ENCODE results near the gene PRKG1. TPM values are rescaled to one million over a fixed set of nuclear protein-coding genes. Genes with fewer than 3 reads are reported as not detected.
A peak's percentile ranks its signal among the peaks of the same experiment; 100 is the strongest.

Gene PRKG1
- total and polyA plus RNA-seq, 4 donors, result 6.8 to 38.1 (median 15.4) TPM

GRCh38 chr10:51125518-51125917 lies 51.2 kb downstream of the PRKG1 start:
- H3K27me3 ChIP-seq (ENCODE audit: control insufficient read depth, insufficient read depth, low read length), result no peaks in the 10 kb centered on the region
- no peaks in the 10 kb centered on the region for H3K36me3 ChIP-seq (ENCODE audit: control insufficient read depth, insufficient read depth, low read length)
- H3K9me3 ChIP-seq (ENCODE audit: control insufficient read depth, insufficient read depth, low read length), result no peaks in the 10 kb centered on the region
- WGBS (ENCODE audit: insufficient coverage), result 100% methylated on average over 1 of the region's 2 CpGs
- no peak overlapping the region for H3K27ac ChIP-seq (ENCODE audit: low read depth, low read length)
- DNase-seq (ENCODE audit: low read depth in 4 of 6, low spot score in 6 of 6), result no peak
- H3K4me1 ChIP-seq (ENCODE audit: control insufficient read depth, insufficient read depth, low read length), result no peaks in the 10 kb centered on the region
- H3K4me3 ChIP-seq (ENCODE audit: low read depth, low read length), result no peak overlapping the region

GRCh38 chr10:51129946-51130544 lies 55.8 kb downstream of the PRKG1 start:
- no peaks in the 10 kb centered on the region for H3K4me1 ChIP-seq (ENCODE audit: control insufficient read depth, insufficient read depth, low read length)
- DNase-seq (ENCODE audit: low read depth in 4 of 6, low spot score in 6 of 6), result no peak
- WGBS (ENCODE audit: insufficient coverage), result 100% methylated on average over 1 of the region's 2 CpGs
- H3K27me3 ChIP-seq (ENCODE audit: control insufficient read depth, insufficient read depth, low read length), result no peaks in the 10 kb centered on the region
- no peaks in the 10 kb centered on the region for H3K36me3 ChIP-seq (ENCODE audit: control insufficient read depth, insufficient read depth, low read length)
- H3K9me3 ChIP-seq (ENCODE audit: control insufficient read depth, insufficient read depth, low read length), result no peaks in the 10 kb centered on the region
- no peak overlapping the region for H3K4me3 ChIP-seq (ENCODE audit: low read depth, low read length)
- H3K27ac ChIP-seq (ENCODE audit: low read depth, low read length), result no peak overlapping the region

GRCh38 chr10:51137756-51138529 lies 63.7 kb downstream of the PRKG1 start:
- DNase-seq (ENCODE audit: low read depth in 4 of 6, low spot score in 6 of 6), result peak in 1 of 6 donors; percentile 17
- 90% methylated on average over 1 of the region's 2 CpGs for WGBS (ENCODE audit: insufficient coverage)
- no peak overlapping the region for H3K4me3 ChIP-seq (ENCODE audit: low read depth, low read length)
- no peaks in the 10 kb centered on the region for H3K4me1 ChIP-seq (ENCODE audit: control insufficient read depth, insufficient read depth, low read length)
- H3K9me3 ChIP-seq (ENCODE audit: control insufficient read depth, insufficient read depth, low read length), result no peaks in the 10 kb centered on the region
- H3K27ac ChIP-seq (ENCODE audit: low read depth, low read length), result no peak overlapping the region
- H3K36me3 ChIP-seq (ENCODE audit: control insufficient read depth, insufficient read depth, low read length), result no peaks in the 10 kb centered on the region
- no peaks in the 10 kb centered on the region for H3K27me3 ChIP-seq (ENCODE audit: control insufficient read depth, insufficient read depth, low read length)

- DNase-seq (ENCODE audit: low read depth in 4 of 6, low spot score in 6 of 6), result no peak
- no peaks in the 10 kb centered on the region for H3K27me3 ChIP-seq (ENCODE audit: control insufficient read depth, insufficient read depth, low read length)
- no peaks in the 10 kb centered on the region for H3K9me3 ChIP-seq (ENCODE audit: control insufficient read depth, insufficient read depth, low read length)
- no peak overlapping the region for H3K27ac ChIP-seq (ENCODE audit: low read depth, low read length)
- no peak overlapping the region for H3K4me3 ChIP-seq (ENCODE audit: low read depth, low read length)
- no peaks in the 10 kb centered on the region for H3K4me1 ChIP-seq (ENCODE audit: control insufficient read depth, insufficient read depth, low read length)
- no CpG with 5 or more reads among the region's 1 CpG for WGBS (ENCODE audit: insufficient coverage)
- no peaks in the 10 kb centered on the region for H3K36me3 ChIP-seq (ENCODE audit: control insufficient read depth, insufficient read depth, low read length)
These were observed 64.9 kb downstream of the PRKG1 start for GRCh38 chr10:51139176-51139575.

GRCh38 chr10:51141010-51141409 lies 66.7 kb downstream of the PRKG1 start:
- no peaks in the 10 kb centered on the region for H3K36me3 ChIP-seq (ENCODE audit: control insufficient read depth, insufficient read depth, low read length)
- no peak overlapping the region for H3K27ac ChIP-seq (ENCODE audit: low read depth, low read length)
- WGBS (ENCODE audit: insufficient coverage), result 46% methylated on average over 2 of the region's 2 CpGs

GRCh38 chr10:51144161-51144781 lies 70.0 kb downstream of the PRKG1 start:
- no peaks in the 10 kb centered on the region for H3K4me1 ChIP-seq (ENCODE audit: control insufficient read depth, insufficient read depth, low read length)
- 86% methylated on average over 1 of the region's 1 CpG for WGBS (ENCODE audit: insufficient coverage)
- no peaks in the 10 kb centered on the region for H3K9me3 ChIP-seq (ENCODE audit: control insufficient read depth, insufficient read depth, low read length)
- no peak overlapping the region for H3K27ac ChIP-seq (ENCODE audit: low read depth, low read length)
- no peak for DNase-seq (ENCODE audit: low read depth in 4 of 6, low spot score in 6 of 6)
- no peaks in the 10 kb centered on the region for H3K27me3 ChIP-seq (ENCODE audit: control insufficient read depth, insufficient read depth, low read length)
- no peak overlapping the region for H3K4me3 ChIP-seq (ENCODE audit: low read depth, low read length)
- no peaks in the 10 kb centered on the region for H3K36me3 ChIP-seq (ENCODE audit: control insufficient read depth, insufficient read depth, low read length)

More at GRCh38 chr10:51141010-51141409, 66.7 kb downstream of the PRKG1 start:
- no peaks in the 10 kb centered on the region for H3K4me1 ChIP-seq (ENCODE audit: control insufficient read depth, insufficient read depth, low read length)
- H3K9me3 ChIP-seq (ENCODE audit: control insufficient read depth, insufficient read depth, low read length), result no peaks in the 10 kb centered on the region
- H3K27me3 ChIP-seq (ENCODE audit: control insufficient read depth, insufficient read depth, low read length), result no peaks in the 10 kb centered on the region
- H3K4me3 ChIP-seq (ENCODE audit: low read depth, low read length), result no peak overlapping the region
- no peak for DNase-seq (ENCODE audit: low read depth in 4 of 6, low spot score in 6 of 6)

GRCh38 chr10:51145375-51145774 lies 71.1 kb downstream of the PRKG1 start:
- H3K27ac ChIP-seq (ENCODE audit: low read depth, low read length), result no peak overlapping the region
- no peak for DNase-seq (ENCODE audit: low read depth in 4 of 6, low spot score in 6 of 6)
- H3K4me1 ChIP-seq (ENCODE audit: control insufficient read depth, insufficient read depth, low read length), result no peaks in the 10 kb centered on the region
- H3K4me3 ChIP-seq (ENCODE audit: low read depth, low read length), result no peak overlapping the region
- peaks cover 3% of the 10 kb centered on the region for H3K9me3 ChIP-seq (ENCODE audit: control insufficient read depth, insufficient read depth, low read length)
- no peaks in the 10 kb centered on the region for H3K36me3 ChIP-seq (ENCODE audit: control insufficient read depth, insufficient read depth, low read length)
- no peaks in the 10 kb centered on the region for H3K27me3 ChIP-seq (ENCODE audit: control insufficient read depth, insufficient read depth, low read length)
- WGBS (ENCODE audit: insufficient coverage), result 82% methylated on average over 3 of the region's 7 CpGs

- H3K9me3 ChIP-seq (ENCODE audit: control insufficient read depth, insufficient read depth, low read length), result peaks cover 3% of the 10 kb centered on the region
- no peak overlapping the region for H3K4me3 ChIP-seq (ENCODE audit: low read depth, low read length)
- no peaks in the 10 kb centered on the region for H3K4me1 ChIP-seq (ENCODE audit: control insufficient read depth, insufficient read depth, low read length)
- DNase-seq (ENCODE audit: low read depth in 4 of 6, low spot score in 6 of 6), result no peak
- 67% methylated on average over 1 of the region's 2 CpGs for WGBS (ENCODE audit: insufficient coverage)
- H3K27ac ChIP-seq (ENCODE audit: low read depth, low read length), result no peak overlapping the region
- no peaks in the 10 kb centered on the region for H3K36me3 ChIP-seq (ENCODE audit: control insufficient read depth, insufficient read depth, low read length)
- no peaks in the 10 kb centered on the region for H3K27me3 ChIP-seq (ENCODE audit: control insufficient read depth, insufficient read depth, low read length)
These were observed 73.5 kb downstream of the PRKG1 start for GRCh38 chr10:51147644-51148399.

DNA sequence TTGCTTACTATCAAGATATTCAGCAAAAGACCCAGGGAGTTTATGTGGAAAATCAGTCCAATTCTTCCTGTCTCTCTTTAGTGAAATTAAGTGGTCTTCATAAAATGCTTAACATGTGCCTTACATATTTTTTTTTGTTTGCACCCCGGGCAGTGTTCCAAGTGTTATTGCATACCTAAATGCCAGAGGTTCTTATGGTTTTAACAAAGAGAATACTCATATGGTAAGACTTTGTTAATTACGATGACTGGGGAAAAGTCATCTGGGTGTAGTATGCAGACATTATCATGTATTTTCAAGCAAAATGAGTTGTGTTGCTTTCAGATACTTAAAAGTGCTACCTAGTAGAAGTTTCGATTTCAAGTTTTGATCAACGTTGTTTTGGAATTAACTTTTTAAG lies 82.6 kb downstream of the PRKG1 start:
- no peak for DNase-seq (ENCODE audit: low read depth in 4 of 6, low spot score in 6 of 6)
- no peaks in the 10 kb centered on the region for H3K9me3 ChIP-seq (ENCODE audit: control insufficient read depth, insufficient read depth, low read length)
- no peaks in the 10 kb centered on the region for H3K27me3 ChIP-seq (ENCODE audit: control insufficient read depth, insufficient read depth, low read length)
- H3K4me1 ChIP-seq (ENCODE audit: control insufficient read depth, insufficient read depth, low read length), result no peaks in the 10 kb centered on the region
- H3K4me3 ChIP-seq (ENCODE audit: low read depth, low read length), result no peak overlapping the region
- 80% methylated on average over 1 of the region's 4 CpGs for WGBS (ENCODE audit: insufficient coverage)
- no peak overlapping the region for H3K27ac ChIP-seq (ENCODE audit: low read depth, low read length)
- no peaks in the 10 kb centered on the region for H3K36me3 ChIP-seq (ENCODE audit: control insufficient read depth, insufficient read depth, low read length)
